Natural killer cell treated with Interleukin-12 subunit alpha and Interleukin-12 subunit beta and Interleukin-15 and Interleukin-18, amount 100 ng/mL, for 72 hours (primary cell): ENCODE results near the gene NEUROG3. TPM values are rescaled to one million over a fixed set of nuclear protein-coding genes. Genes with fewer than 3 reads are reported as not detected.
"Not testable (repeated sequence)": the region's sequence is repeated elsewhere in the genome, so short reads cannot be mapped to it uniquely, and the experiment has no call there.

Experiments used
- ATAC-seq, 2 donors: fragments of 150-1000 bp; cut with Tn5 transposase in 1 of 2; sonication (Bioruptor Pico), chemical (Tn5 transposase) in 1 of 2; 2 replicates each; pipeline ENCODE4 v1.10.0; 2021
- DNase-seq: peaks from one replicate; pipeline ENCODE4 v3.0.0; 2022; ENCODE audit warnings: low spot score
- H3K27ac Mint-ChIP-seq, 2 donors: 1 replicate in 1 of 2; 2 replicates in 1 of 2; pipeline ENCODE4 v1.8.0; 2022; ENCODE audit warnings: mixed read lengths in 2 of 2, mild to moderate bottlenecking in 1 of 2, moderate library complexity in 1 of 2
- H3K27me3 Mint-ChIP-seq, 2 donors: 1 replicate in 1 of 2; 2 replicates in 1 of 2; pipeline ENCODE4 v1.8.0; 2022; ENCODE audit warnings: mixed read lengths in 2 of 2
- H3K36me3 Mint-ChIP-seq: one replicate; pipeline ENCODE4 v1.8.0; 2022; ENCODE audit warnings: mixed read lengths
- H3K4me1 Mint-ChIP-seq, 2 donors: 1 replicate in 1 of 2; 2 replicates in 1 of 2; pipeline ENCODE4 v1.8.0; 2022; ENCODE audit warnings: low read depth in 2 of 2, mixed read lengths in 2 of 2, mild to moderate bottlenecking in 1 of 2
- H3K4me3 Mint-ChIP-seq: one replicate; pipeline ENCODE4 v1.8.0; 2022; ENCODE audit warnings: mixed read lengths
- H3K9me3 Mint-ChIP-seq: 2 replicates; pipeline ENCODE4 v1.8.0; 2022; ENCODE audit warnings: mixed read lengths
- total RNA-seq, 2 donors: library from RNA; stranded (reverse); gene quantifications; one replicate each; pipeline ENCODE4 v1.2.3, GENCODE V29; 2022

Gene NEUROG3
- total RNA-seq, 2 donors from 2014 or later, result not detected

- Mint-ChIP-seq H3K27ac (no peak overlapping the region), H3K4me3 (no peak overlapping the region), H3K9me3 (no peaks in the 10 kb centered on the region), H3K36me3 (no peaks in the 10 kb centered on the region), H3K4me1 (peaks cover 12 to 13% of the 10 kb centered on the region in 2 donors), H3K27me3 (peaks cover 39 to 41% of the 10 kb centered on the region in 2 donors)
- no peak for DNase-seq
- ATAC-seq, result peak in 1 of 2 donors; percentile 16
Measured at GRCh38 chr10:69562731-69563254, 10.4 kb downstream of the NEUROG3 start.

GRCh38 chr10:69559525-69559924 lies 13.7 kb downstream of the NEUROG3 start:
- ATAC-seq, result no peak
- Mint-ChIP-seq H3K27me3 (peaks cover 16 to 28% of the 10 kb centered on the region in 2 donors), H3K36me3 (no peaks in the 10 kb centered on the region), H3K4me3 (no peak overlapping the region), H3K27ac (no peak overlapping the region), H3K9me3 (no peaks in the 10 kb centered on the region), H3K4me1 (peaks cover 12 to 13% of the 10 kb centered on the region in 2 donors)
- DNase-seq, result no peak

- no peaks in the 10 kb centered on the region for H3K36me3 Mint-ChIP-seq
- H3K4me3 Mint-ChIP-seq, result peak overlapping the region; percentile 12
- no peaks in the 10 kb centered on the region for H3K9me3 Mint-ChIP-seq
- H3K4me1 Mint-ChIP-seq, result peaks cover 12 to 13% of the 10 kb centered on the region in 2 donors
- ATAC-seq (peak; percentile 75 to 79), DNase-seq (no peak)
- peaks cover 7 to 20% of the 10 kb centered on the region in 2 donors for H3K27me3 Mint-ChIP-seq
- H3K27ac Mint-ChIP-seq, result no peak overlapping the region
Measured at GRCh38 chr10:69558559-69558958, 14.7 kb downstream of the NEUROG3 start.

GRCh38 chr10:69554611-69555010 lies 18.6 kb downstream of the NEUROG3 start:
- ATAC-seq, result no peak
- H3K9me3 Mint-ChIP-seq, result peaks cover 8% of the 10 kb centered on the region
- H3K4me1 Mint-ChIP-seq, result peaks cover 12% of the 10 kb centered on the region in 2 donors
- H3K36me3 Mint-ChIP-seq, result peaks cover 10% of the 10 kb centered on the region
- H3K27me3 Mint-ChIP-seq, result peaks cover 7 to 14% of the 10 kb centered on the region in 2 donors
- DNase-seq, result no peak
- H3K27ac Mint-ChIP-seq, result no peak overlapping the region
- H3K4me3 Mint-ChIP-seq, result no peak overlapping the region

DNA sequence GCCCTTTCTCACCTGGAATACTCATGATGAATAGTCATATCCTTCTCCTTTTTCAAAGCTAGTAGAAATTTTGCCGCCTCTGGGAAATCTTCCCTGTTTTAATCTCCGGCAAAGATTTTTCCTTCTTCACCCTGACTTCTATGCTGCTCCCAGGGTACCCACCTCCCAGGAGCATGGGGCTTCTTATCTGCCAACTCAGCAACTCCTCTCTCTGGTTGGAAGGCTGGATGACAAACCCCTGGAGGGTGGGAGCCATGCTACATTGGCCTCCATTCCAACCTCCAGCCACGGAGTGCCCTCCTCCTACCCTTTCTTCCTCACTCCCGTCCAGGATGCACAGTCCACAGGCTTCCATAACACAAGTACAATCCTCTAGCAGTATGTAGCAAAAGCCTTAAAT lies 19.9 kb downstream of the NEUROG3 start:
- Mint-ChIP-seq H3K4me1 (peaks cover 4 to 5% of the 10 kb centered on the region in 2 donors), H3K27ac (no peak overlapping the region), H3K27me3 (peaks cover 12 to 14% of the 10 kb centered on the region in 2 donors), H3K4me3 (no peak overlapping the region), H3K36me3 (peaks cover 21% of the 10 kb centered on the region), H3K9me3 (peaks cover 12% of the 10 kb centered on the region)
- DNase-seq, result no peak
- ATAC-seq, result peak in 1 of 2 donors; percentile 20

DNA sequence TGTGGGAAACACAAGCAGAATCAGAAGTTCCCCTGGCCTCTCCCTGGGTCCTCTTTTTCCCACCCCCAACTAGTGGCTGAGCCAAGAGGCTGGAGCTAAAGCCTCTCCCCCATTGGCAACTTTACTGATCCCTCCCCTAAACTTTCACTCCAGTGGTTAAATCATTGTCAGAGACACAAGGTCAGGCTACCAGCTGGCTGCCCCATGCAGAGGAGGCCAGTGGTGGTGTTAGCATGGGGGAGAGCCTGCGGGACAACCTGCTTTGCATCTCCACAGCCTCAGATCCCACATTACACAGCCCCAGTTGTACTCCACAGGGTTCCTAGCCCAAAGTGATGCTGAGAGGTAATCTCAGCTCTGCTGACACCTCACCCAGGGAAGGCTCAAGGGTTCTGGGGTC lies 21.0 kb downstream of the NEUROG3 start:
- no peak for DNase-seq
- peaks cover 28% of the 10 kb centered on the region for H3K36me3 Mint-ChIP-seq
- no peaks in the 10 kb centered on the region for H3K4me1 Mint-ChIP-seq

DNA sequence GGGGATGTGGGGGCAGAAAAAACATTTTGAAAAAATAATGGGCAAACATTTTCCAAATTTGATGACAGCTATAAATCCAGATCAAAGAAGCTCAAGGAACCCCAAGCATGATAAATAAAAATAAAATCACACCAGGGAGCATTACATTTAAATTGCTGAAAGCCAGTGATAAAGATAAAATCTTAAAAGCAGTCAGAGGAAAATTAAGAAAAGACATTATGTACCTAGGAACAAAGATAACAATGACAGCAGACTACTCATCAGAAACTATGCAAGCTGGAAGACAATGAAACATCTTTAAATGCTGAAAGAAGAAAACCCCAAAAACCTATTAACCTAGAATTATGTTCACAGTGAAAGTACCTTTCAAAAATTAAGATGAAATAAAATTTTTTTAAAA lies 23.3 kb downstream of the NEUROG3 start:
- ATAC-seq (no peak), DNase-seq (no peak)
- peaks cover 28% of the 10 kb centered on the region for H3K36me3 Mint-ChIP-seq
- no peak overlapping the region for H3K27ac Mint-ChIP-seq
- peaks cover 16 to 28% of the 10 kb centered on the region in 2 donors for H3K27me3 Mint-ChIP-seq
- no peaks in the 10 kb centered on the region for H3K4me1 Mint-ChIP-seq
- H3K4me3 Mint-ChIP-seq, result no peak overlapping the region
- H3K9me3 Mint-ChIP-seq, result peaks cover 13% of the 10 kb centered on the region

More for the DNA sequence above, 21.0 kb downstream of the NEUROG3 start:
- peaks cover 18 to 23% of the 10 kb centered on the region in 2 donors for H3K27me3 Mint-ChIP-seq
- ATAC-seq, result no peak
- H3K9me3 Mint-ChIP-seq, result peaks cover 13% of the 10 kb centered on the region
- H3K27ac Mint-ChIP-seq, result no peak overlapping the region
- no peak overlapping the region for H3K4me3 Mint-ChIP-seq

- ATAC-seq, result no peak
- peaks cover 6% of the 10 kb centered on the region for H3K36me3 Mint-ChIP-seq
Measured at GRCh38 chr10:69541463-69541862, 31.8 kb downstream of the NEUROG3 start.

GRCh38 chr10:69538461-69538860 lies 34.8 kb downstream of the NEUROG3 start:
- Mint-ChIP-seq H3K4me1 (no peaks in the 10 kb centered on the region), H3K4me3 (no peak overlapping the region), H3K27ac (no peak overlapping the region), H3K9me3 (peaks cover 5% of the 10 kb centered on the region), H3K27me3 (peaks cover 15 to 20% of the 10 kb centered on the region in 2 donors), H3K36me3 (peaks cover 6% of the 10 kb centered on the region)
- no peak for ATAC-seq
- DNase-seq, result no peak

More at GRCh38 chr10:69541463-69541862, 31.8 kb downstream of the NEUROG3 start:
- no peak overlapping the region for H3K4me3 Mint-ChIP-seq
- DNase-seq, result no peak
- H3K4me1 Mint-ChIP-seq, result no peaks in the 10 kb centered on the region
- H3K27me3 Mint-ChIP-seq, result peaks cover 20 to 26% of the 10 kb centered on the region in 2 donors
- H3K27ac Mint-ChIP-seq, result no peak overlapping the region
- H3K9me3 Mint-ChIP-seq, result peaks cover 5% of the 10 kb centered on the region

DNA sequence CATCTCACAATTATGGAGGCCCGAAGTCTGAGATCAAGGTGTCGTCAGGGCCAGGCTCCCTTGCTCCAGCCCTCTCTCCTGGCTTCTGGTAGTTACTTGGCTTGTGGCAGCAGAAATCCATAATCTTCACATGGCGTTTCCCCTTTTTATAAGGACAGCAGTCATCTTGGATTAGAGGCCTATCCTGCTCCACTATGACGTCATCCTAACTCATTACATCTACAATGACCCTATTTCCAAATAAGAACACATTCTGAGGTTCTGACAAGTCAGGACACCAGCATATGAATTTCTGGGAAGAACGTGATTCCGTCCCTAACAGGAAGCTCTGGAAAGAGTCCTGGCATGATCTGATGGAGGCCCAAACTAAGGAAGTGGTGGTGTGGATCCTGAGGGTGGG lies 35.8 kb downstream of the NEUROG3 start:
- no peak overlapping the region for H3K4me3 Mint-ChIP-seq
- no peaks in the 10 kb centered on the region for H3K4me1 Mint-ChIP-seq
- peaks cover 6% of the 10 kb centered on the region for H3K36me3 Mint-ChIP-seq
- DNase-seq (no peak), ATAC-seq (no peak)
- peaks cover 23 to 30% of the 10 kb centered on the region in 2 donors for H3K27me3 Mint-ChIP-seq
- peaks cover 5% of the 10 kb centered on the region for H3K9me3 Mint-ChIP-seq
- no peak overlapping the region for H3K27ac Mint-ChIP-seq

DNA sequence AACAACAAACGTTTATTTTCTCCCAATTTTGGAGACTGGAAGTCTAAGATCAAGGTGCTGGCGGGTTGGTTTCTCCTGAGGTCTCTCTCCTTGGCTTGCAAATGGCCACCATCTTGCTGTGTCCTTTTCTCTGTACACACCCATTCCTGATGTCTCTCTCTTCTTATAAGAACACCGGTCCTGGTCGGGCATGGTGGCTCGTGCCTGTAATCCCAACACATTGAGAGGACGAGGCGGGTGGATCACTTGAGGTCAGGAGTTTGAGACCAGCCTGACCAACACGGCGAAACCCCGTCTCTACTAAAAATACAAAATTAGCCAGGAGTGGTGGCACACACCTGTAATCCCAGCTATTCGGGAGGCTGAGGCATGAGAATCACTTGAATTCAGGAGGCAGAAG lies 36.7 kb downstream of the NEUROG3 start:
- not testable (repeated sequence) for DNase-seq, H3K36me3 Mint-ChIP-seq, H3K4me1 Mint-ChIP-seq, ATAC-seq, H3K4me3 Mint-ChIP-seq, H3K27ac Mint-ChIP-seq, H3K9me3 Mint-ChIP-seq
- peaks cover 32 to 40% of the 10 kb centered on the region in 2 donors for H3K27me3 Mint-ChIP-seq

GRCh38 chr10:69533658-69534057 lies 39.6 kb downstream of the NEUROG3 start:
- Mint-ChIP-seq H3K36me3 (no peaks in the 10 kb centered on the region), H3K4me3 (no peak overlapping the region), H3K9me3 (no peaks in the 10 kb centered on the region), H3K27me3 (peaks cover 21 to 30% of the 10 kb centered on the region in 2 donors), H3K27ac (no peak overlapping the region), H3K4me1 (no peaks in the 10 kb centered on the region)
- DNase-seq (no peak), ATAC-seq (no peak)

- Mint-ChIP-seq H3K9me3 (no peaks in the 10 kb centered on the region), H3K4me1 (no peaks in the 10 kb centered on the region), H3K27me3 (peaks cover 21 to 24% of the 10 kb centered on the region in 2 donors), H3K4me3 (no peak overlapping the region), H3K36me3 (no peaks in the 10 kb centered on the region), H3K27ac (no peak overlapping the region)
- DNase-seq (no peak), ATAC-seq (peak in 1 of 2 donors; percentile 45)
Measured at GRCh38 chr10:69527961-69528360, 45.3 kb downstream of the NEUROG3 start.
